ENCODE results near the gene SEC14L1.

Gene SEC14L1

DNA sequence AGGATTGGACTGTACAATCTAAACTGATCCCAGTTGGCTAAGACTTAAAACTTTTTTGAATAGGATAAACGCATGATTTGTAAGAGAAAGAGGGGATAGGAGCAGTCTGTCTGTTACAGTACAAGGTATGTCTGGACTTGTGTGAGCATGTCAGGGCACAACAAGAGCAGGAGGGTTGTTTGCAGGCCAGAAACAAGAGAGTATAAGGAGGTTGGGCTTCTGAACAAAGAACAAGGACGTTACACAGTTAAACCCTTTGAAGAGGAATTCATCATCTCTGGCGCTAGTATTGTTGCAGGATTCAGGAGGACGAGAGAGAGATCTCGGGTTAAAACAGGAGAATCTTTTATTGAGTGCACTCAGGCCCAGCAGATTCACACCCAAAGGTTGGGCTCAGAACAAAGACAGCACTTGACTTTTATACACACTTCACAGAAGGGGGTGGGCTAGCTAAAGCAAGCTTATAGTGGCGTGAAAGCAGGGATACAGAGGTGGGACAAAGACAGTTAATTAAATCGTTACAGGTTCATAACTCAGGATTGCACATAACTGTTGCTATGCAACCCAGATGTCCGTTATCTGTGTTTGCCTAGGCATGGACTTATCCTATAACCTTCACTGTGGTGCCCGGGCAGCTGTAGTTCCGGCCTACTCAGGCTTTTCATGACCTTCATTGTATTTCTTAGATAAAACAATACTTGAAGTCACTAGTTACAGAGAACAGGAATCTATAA, 34.3 kb downstream of the SEC14L1 start:
- H3K4me1 ChIP-seq (ENCODE audit: low read length): no peaks in the 10 kb centered on the region
- H3K36me3 ChIP-seq (replicated peaks; ENCODE audit: insufficient read depth, low read length): peaks cover 43% of the 10 kb centered on the region
- no peak for TF ChIP-seq EZH2 (optimal IDR thresholded peaks at IDR 0.05; ENCODE audit: low read depth, low read length)
- TF ChIP-seq EZH2phosphoT487 (IDR thresholded peaks at IDR 0.05; ENCODE audit: low read length): no peak
- TF ChIP-seq, protein P1, sequence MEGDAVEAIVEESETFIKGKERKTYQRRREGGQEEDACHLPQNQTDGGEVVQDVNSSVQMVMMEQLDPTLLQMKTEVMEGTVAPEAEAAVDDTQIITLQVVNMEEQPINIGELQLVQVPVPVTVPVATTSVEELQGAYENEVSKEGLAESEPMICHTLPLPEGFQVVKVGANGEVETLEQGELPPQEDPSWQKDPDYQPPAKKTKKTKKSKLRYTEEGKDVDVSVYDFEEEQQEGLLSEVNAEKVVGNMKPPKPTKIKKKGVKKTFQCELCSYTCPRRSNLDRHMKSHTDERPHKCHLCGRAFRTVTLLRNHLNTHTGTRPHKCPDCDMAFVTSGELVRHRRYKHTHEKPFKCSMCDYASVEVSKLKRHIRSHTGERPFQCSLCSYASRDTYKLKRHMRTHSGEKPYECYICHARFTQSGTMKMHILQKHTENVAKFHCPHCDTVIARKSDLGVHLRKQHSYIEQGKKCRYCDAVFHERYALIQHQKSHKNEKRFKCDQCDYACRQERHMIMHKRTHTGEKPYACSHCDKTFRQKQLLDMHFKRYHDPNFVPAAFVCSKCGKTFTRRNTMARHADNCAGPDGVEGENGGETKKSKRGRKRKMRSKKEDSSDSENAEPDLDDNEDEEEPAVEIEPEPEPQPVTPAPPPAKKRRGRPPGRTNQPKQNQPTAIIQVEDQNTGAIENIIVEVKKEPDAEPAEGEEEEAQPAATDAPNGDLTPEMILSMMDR (IDR thresholded peaks at IDR 0.05; ENCODE audit: low read length): no peak
- no peaks in the 10 kb centered on the region for H3K9me3 ChIP-seq (replicated peaks; ENCODE audit: insufficient read depth, low read length)
- H3K27ac ChIP-seq (ENCODE audit: low read length): no peak overlapping the region
- H3K4me2 ChIP-seq (ENCODE audit: low read depth, low read length): no peak overlapping the region
- H3K9ac ChIP-seq (ENCODE audit: low read length): no peak overlapping the region
- peaks cover 64% of the 10 kb centered on the region for H4K20me1 ChIP-seq (ENCODE audit: insufficient read depth, low read length)
- no peaks in the 10 kb centered on the region for H3K9me2 ChIP-seq (replicated peaks; ENCODE audit: insufficient read depth, low read length)
- H2AFZ ChIP-seq (ENCODE audit: low read length): no peak overlapping the region
- no peaks in the 10 kb centered on the region for H3K27me3 ChIP-seq (replicated peaks; ENCODE audit: insufficient read depth, low read length)
- no peak for DNase-seq
- peaks cover 100% of the 10 kb centered on the region for H3K79me2 ChIP-seq (ENCODE audit: low read length)
- peaks cover 19% of the 10 kb centered on the region for H3F3A ChIP-seq (ENCODE audit: insufficient read depth, low read length)
- H3K4me3 ChIP-seq (ENCODE audit: low read length): no peak overlapping the region

DNA sequence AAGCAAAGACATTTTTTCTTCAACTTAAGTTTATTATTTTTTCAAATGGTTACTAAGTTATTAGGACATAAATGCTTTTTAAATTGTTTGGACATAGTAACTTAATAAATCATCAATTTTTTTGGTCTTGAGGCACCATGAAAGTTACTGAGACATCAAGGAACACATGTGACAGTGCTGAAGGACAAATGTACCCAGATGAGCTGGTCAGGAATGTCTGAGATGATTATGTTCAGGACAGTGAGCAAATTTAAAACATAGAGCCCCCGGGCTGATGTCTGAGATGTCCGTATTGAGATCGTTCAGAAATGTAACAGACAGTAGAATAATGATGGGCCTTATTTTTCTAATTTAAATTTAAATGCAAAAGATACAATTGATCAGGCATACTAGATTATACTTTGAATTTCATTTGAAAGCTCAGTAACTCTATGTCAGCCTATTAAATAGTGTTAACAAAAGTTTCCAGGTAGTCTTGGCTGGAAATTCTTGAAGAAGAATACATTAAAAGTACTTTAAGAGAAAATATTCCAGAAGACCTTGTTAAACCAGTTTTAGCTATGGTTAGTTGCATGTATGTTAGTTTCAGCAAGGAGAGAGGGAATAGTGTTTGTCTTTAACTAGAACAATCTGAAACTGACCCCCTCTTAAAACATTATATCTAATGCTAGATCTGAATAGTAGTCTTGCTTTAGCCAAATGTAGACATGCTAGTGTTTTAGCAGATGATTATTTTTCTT, 36.4 kb downstream of the SEC14L1 start:
- H4K20me1 ChIP-seq (ENCODE audit: insufficient read depth, low read length): peaks cover 64% of the 10 kb centered on the region
- peaks cover 30% of the 10 kb centered on the region for H3F3A ChIP-seq (ENCODE audit: insufficient read depth, low read length)
- H2AFZ ChIP-seq (ENCODE audit: low read length): no peak overlapping the region
- TF ChIP-seq EZH2 (optimal IDR thresholded peaks at IDR 0.05; ENCODE audit: low read depth, low read length): no peak
- no peak for TF ChIP-seq EZH2phosphoT487 (IDR thresholded peaks at IDR 0.05; ENCODE audit: low read length)
- TF ChIP-seq, protein P1 (IDR thresholded peaks at IDR 0.05; ENCODE audit: low read length): no peak
- H3K9me3 ChIP-seq (replicated peaks; ENCODE audit: insufficient read depth, low read length): no peaks in the 10 kb centered on the region
- no peaks in the 10 kb centered on the region for H3K27me3 ChIP-seq (replicated peaks; ENCODE audit: insufficient read depth, low read length)
- no peak overlapping the region for H3K4me3 ChIP-seq (ENCODE audit: low read length)
- H3K9ac ChIP-seq (ENCODE audit: low read length): no peak overlapping the region
- no peaks in the 10 kb centered on the region for H3K9me2 ChIP-seq (replicated peaks; ENCODE audit: insufficient read depth, low read length)
- DNase-seq: no peak
- no peak overlapping the region for H3K27ac ChIP-seq (ENCODE audit: low read length)
- H3K4me2 ChIP-seq (ENCODE audit: low read depth, low read length): no peak overlapping the region
- H3K36me3 ChIP-seq (replicated peaks; ENCODE audit: insufficient read depth, low read length): peaks cover 33% of the 10 kb centered on the region
- H3K4me1 ChIP-seq (ENCODE audit: low read length): peaks cover 19% of the 10 kb centered on the region
- H3K79me2 ChIP-seq (ENCODE audit: low read length): peaks cover 100% of the 10 kb centered on the region

DNA sequence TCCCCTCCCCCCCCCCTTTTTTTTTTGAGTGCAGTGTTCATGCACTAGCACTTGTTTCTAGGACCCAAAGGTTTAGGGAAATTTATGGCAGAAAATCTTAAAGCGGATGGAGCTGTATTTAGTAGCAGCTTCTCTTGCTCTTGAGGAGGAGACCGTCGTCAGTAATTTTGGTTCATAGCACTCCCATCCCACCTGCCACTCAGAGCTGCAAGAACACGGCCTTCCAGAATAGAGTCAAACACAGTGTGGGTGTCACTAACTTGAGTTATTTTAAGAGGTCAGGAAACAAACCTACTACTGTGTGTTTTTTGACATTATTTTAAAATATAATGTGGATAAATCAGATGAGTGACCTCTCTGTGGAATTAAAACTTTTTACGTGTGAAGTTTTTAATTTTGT, 37.3 kb downstream of the SEC14L1 start:
- H3K9me2 ChIP-seq (replicated peaks; ENCODE audit: insufficient read depth, low read length): no peaks in the 10 kb centered on the region
- H3K4me1 ChIP-seq (ENCODE audit: low read length): peaks cover 28% of the 10 kb centered on the region
- peaks cover 73% of the 10 kb centered on the region for H4K20me1 ChIP-seq (ENCODE audit: insufficient read depth, low read length)
- no peak overlapping the region for H3K27ac ChIP-seq (ENCODE audit: low read length)
- peaks cover 24% of the 10 kb centered on the region for H3K36me3 ChIP-seq (replicated peaks; ENCODE audit: insufficient read depth, low read length)
- peaks cover 34% of the 10 kb centered on the region for H3F3A ChIP-seq (ENCODE audit: insufficient read depth, low read length)
- peaks cover 100% of the 10 kb centered on the region for H3K79me2 ChIP-seq (ENCODE audit: low read length)
- no peak overlapping the region for H3K4me2 ChIP-seq (ENCODE audit: low read depth, low read length)
- TF ChIP-seq, protein P1 (IDR thresholded peaks at IDR 0.05; ENCODE audit: low read length): no peak
- TF ChIP-seq EZH2 (optimal IDR thresholded peaks at IDR 0.05; ENCODE audit: low read depth, low read length) (no peak), EZH2phosphoT487 (IDR thresholded peaks at IDR 0.05; ENCODE audit: low read length) (no peak)
- H3K4me3 ChIP-seq (ENCODE audit: low read length): no peak overlapping the region
- H3K27me3 ChIP-seq (replicated peaks; ENCODE audit: insufficient read depth, low read length): no peaks in the 10 kb centered on the region
- no peak overlapping the region for H2AFZ ChIP-seq (ENCODE audit: low read length)
- no peaks in the 10 kb centered on the region for H3K9me3 ChIP-seq (replicated peaks; ENCODE audit: insufficient read depth, low read length)
- H3K9ac ChIP-seq (ENCODE audit: low read length): no peak overlapping the region
- DNase-seq: no peak
